Activated T-cell treated with anti-CD3 and anti-CD28 coated beads, Interleukin-2, amount 50 U/mL, for 1 hour (primary cell): ENCODE measurements around the gene CFAP299.

ENCODE experiments used
- DNase-seq: peaks from one replicate; pipeline ENCODE4 v3.0.0-alpha.2; 2020

Gene CFAP299

GRCh38 chr4:80452768-80453167 lies 117.2 kb downstream of the CFAP299 start:
- DNase-seq: no peak

- no peak for DNase-seq
These were observed 118.5 kb downstream of the CFAP299 start for GRCh38 chr4:80454040-80454439.

GRCh38 chr4:80454556-80454955 lies 119.0 kb downstream of the CFAP299 start:
- DNase-seq: no peak

- peak; percentile 23 for DNase-seq
These were observed 124.5 kb downstream of the CFAP299 start for GRCh38 chr4:80459918-80460473.

GRCh38 chr4:80461412-80461811 lies 125.9 kb downstream of the CFAP299 start:
- no peak for DNase-seq

GRCh38 chr4:80462621-80463091 lies 127.1 kb downstream of the CFAP299 start:
- no peak for DNase-seq

DNA sequence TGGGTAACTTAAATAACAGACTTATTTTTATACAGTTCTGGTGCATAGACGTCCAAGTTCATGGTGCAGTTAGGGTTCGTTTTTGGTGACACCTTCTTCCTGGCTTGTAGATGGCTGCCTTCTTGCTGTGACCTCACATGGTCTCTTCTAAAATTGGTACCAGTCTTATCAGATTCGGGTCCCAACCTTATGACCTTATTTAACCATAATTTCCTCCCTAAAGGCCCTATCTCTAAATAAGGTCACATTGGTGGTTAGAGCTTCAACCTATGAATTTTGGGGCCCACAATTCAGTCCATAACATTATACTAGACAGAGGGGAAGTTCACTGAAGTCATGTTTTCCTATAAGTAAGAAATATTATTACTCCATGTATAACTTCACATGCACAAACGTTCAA lies 128.0 kb downstream of the CFAP299 start:
- DNase-seq: no peak

GRCh38 chr4:80465238-80465637 lies 129.7 kb downstream of the CFAP299 start:
- DNase-seq: no peak

DNA sequence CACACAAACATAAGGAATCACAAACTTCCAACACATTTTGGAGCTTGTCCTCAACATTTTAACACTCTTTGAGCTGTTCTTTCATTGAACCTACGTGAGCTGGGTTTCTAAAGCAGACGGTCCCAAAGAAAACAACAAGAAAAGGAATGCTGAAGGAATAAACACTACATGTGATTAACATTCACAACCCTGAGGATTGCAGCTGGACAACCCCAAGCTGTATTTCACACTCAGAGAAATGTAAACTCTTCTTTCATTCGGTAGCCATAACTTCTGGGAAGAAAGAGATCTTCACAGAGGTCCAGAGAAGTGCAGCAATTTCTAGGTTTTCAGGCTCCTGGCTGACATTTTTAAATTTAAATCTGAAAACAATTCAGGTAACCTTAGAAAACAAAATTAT lies 130.2 kb downstream of the CFAP299 start:
- DNase-seq: no peak

DNA sequence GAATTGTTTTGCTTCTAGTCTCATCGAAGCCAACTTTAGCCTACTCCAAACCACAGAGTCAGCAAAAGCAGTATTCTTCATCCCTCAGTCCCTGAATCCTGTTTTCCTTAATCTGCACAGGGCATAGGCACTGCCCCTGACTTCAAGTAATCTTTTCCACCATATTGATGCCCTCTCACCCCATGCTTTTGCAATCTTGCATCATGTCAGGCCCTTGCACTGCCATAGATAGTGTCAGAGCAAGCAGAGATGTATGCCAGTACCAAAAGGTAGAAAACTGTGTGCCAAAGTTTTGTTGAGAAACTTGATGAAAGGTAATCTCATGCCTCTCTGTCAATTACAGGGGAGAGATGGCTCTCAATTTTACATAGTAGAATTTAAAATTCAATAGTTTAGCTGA lies 131.1 kb downstream of the CFAP299 start:
- no peak for DNase-seq

DNA sequence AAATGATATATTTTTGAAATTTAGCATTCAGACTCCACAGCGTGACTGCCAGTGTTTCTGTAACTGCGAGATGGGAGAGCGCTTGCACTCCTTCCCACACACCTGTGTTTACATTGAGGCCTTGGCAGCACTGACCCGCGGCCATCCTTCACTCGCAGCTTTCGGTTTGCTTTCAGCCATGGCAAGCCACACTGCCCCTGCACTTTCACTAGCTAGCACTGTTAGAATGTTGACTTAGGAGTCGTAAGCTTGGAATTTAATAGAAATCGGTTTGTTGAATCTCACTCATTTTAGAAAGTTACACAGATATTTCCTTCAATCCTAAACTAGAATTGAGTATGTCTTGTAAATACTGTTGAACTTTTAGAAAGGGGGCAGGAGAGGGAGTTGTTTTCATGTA lies 136.2 kb downstream of the CFAP299 start:
- no peak for DNase-seq

- DNase-seq: no peak
These were observed 139.7 kb downstream of the CFAP299 start for GRCh38 chr4:80475236-80475635.

DNA sequence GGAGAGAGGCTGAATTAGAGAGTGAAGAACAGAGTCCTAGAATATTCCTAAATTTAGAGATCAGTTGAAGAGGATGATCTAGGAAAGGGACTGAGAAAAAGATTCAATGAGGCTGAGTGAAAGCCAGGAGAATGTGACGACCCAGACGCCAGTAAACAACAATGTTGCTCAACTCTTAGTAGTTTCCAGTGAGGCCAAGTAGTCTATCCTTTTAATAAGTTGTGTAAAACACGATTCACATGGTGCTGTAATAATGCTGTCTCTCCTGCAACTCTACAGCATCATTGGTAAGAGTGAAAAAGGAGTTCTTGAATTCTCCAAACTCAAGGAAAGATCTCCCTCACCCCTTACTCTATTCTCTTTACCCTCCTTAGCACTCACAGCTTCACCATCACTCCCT lies 140.3 kb downstream of the CFAP299 start:
- no peak for DNase-seq

DNA sequence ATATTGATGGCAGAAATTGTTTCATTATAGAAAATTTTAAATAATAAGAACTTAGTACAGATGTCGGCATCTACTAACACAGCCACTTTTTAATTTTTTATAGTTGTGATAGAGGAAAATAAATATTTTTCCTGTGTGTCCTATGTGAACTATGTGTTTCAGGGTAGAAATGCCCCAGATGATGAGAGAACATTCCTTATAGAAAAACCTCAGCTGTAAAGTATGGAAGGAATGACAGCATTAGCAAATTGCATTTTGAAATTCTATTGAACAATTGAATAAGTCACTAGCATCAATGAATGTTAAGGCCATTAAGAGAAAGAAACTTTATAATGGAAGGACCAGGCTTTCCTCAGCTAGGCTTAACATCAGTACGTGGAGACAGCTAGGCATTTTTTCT lies 149.2 kb downstream of the CFAP299 start:
- no peak for DNase-seq

DNA sequence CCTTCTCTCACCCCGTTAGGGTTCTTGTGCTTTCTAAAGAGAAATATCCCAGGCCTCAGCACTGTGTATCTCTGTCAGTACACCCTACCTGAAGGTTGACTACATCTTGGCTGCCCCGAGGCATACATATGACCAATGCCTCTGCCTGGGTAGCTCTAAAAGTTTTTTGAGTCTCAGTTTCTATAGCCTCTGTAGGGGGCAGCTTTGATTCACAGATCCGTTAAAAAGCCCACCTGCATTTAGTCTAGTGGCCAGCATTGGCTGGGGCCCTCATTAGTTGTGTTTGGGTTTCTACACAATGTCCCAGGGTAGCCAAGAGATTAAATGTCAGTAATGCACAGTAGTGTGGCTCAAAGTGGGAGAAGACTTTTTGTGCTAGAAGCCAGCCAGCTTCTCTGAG lies 151.1 kb downstream of the CFAP299 start:
- DNase-seq: no peak

- DNase-seq: no peak
These were observed 154.3 kb downstream of the CFAP299 start for GRCh38 chr4:80489798-80490197.

- peak; percentile 36 for DNase-seq
These were observed 157.2 kb downstream of the CFAP299 start for GRCh38 chr4:80492761-80493160.

- DNase-seq: no peak
These were observed 160.3 kb downstream of the CFAP299 start for GRCh38 chr4:80495865-80496264.

GRCh38 chr4:80498725-80499124 lies 163.2 kb downstream of the CFAP299 start:
- DNase-seq: no peak

DNA sequence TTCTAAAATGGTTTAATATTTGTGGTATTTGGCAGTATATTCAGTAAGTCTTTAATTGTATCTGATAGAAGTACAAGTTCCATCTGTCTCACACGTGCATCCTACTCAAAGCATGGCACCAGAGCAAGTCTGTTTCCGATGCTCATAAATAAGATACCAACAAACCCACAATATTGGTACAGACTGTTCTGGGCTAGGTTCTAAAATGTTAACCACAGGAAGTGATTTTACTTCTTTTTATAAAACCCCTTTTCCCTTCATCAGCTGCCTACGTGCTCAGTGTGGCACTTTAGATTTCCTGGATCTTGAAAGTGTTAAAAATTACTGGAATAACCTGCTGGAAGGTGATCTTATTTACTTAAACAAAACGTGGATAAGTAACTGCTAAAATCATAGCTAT lies 165.1 kb downstream of the CFAP299 start:
- no peak for DNase-seq

DNA sequence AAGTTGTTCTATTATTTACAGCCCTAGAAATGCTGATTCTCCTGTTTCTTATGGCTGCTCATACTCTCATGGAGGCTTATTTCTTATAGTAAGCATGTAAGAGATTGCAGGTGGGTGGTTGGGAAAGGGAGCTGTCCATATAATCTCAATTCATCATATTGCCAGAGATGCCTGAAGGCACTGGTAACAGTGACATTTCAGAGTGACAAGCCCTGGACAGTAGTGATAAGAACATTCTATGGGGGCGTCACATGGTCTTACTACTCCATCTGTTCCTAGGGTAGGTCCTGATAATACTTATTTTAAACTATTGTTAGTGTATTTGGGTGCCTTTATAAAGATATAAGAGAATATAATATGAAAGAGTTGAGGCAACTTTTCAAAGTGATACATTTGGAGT lies 171.5 kb downstream of the CFAP299 start:
- no peak for DNase-seq

GRCh38 chr4:80507507-80507906 lies 172.0 kb downstream of the CFAP299 start:
- no peak for DNase-seq

DNA sequence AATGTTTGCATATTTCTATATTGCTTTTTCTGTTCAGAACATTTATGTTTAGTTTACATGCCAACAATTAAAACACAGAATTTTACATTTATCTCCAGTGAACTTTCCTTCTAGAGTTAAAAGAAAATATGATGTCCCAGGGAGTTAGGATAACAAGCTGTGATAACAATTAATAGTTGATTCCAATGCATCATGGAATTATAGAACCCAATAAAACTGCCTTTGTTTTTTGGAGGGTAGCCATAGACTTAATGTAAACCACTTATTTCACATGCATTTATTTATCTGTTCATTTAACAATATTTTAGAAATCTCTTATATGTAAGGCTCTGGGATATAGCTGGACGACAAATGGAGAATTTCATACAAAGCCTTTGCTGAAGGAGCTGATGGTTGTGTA lies 180.0 kb downstream of the CFAP299 start:
- no peak for DNase-seq

DNA sequence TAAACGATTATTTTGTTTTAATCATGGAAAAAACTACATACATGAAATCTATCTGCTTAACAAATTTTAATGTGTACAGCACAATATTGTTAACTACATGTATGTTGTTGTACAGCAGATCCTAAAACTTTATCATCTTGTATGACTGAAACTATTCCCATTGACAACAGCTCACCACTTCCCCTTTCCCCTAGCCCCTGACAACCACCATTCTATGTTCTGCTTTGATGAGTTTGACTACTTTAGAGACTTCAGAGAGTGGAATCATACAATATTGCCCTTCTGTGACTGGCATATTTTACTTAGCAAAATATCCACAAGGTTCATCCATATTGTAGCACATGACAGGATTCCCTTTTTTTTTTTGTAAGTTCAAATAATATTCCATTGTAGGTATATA lies 185.9 kb downstream of the CFAP299 start:
- no peak for DNase-seq

- no peak for DNase-seq
These were observed 191.2 kb downstream of the CFAP299 start for GRCh38 chr4:80526697-80527096.

GRCh38 chr4:80529026-80529425 lies 193.5 kb downstream of the CFAP299 start:
- no peak for DNase-seq
